Measurements from ENCODE around the gene USF2. TPM values are rescaled to one million over a fixed set of nuclear protein-coding genes. Genes with fewer than 3 reads are reported as not detected.

USF2 gene
- total RNA-seq, 1 experiment from 2014 or later: 123 TPM

DNA sequence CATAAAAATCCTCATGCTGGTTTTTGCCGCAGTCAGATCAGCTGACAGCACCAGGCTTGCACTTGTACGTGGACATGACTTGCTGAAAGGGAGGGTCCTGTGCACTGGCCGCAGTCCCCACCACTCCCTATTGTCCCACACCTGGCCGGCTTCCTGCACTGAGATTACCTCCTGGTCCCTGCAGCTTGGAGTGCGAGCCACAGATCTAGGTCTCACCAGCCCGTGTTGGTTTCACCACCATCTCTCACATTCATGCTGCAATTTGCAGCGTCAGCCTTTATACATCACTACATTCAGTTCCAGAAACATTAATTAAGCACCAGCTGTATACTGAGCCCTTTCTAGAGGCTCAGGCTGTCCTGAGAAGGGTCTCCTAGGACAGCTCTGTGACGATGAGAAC, 45.3 kb downstream of the USF2 start:
- Histone ChIP-seq H2BK12ac (ENCODE audit: insufficient read length, low read depth, low read length) (no peak overlapping the region), H3K23me2 (ENCODE audit: insufficient read length, low read depth, low read length, poor library complexity, severe bottlenecking) (no peaks in the 10 kb centered on the region), H4K91ac (ENCODE audit: insufficient read length, low read depth, low read length) (no peak overlapping the region), H3K9ac (ENCODE audit: extremely low read depth, insufficient read length, low read length) (no peak overlapping the region), H2AFZ (ENCODE audit: low read length) (no peak overlapping the region), H3K27me3 (ENCODE audit: insufficient read depth, low read length) (no peaks in the 10 kb centered on the region), H3K56ac (ENCODE audit: insufficient read length, low read depth, low read length) (no peak overlapping the region), H4K20me1 (ENCODE audit: control insufficient read depth, insufficient read depth, insufficient read length) (no peaks in the 10 kb centered on the region), H4K5ac (ENCODE audit: insufficient read length, low read depth, low read length) (no peak overlapping the region), H3K4me1 (ENCODE audit: insufficient read depth, low read length) (no peaks in the 10 kb centered on the region), H3K27ac (ENCODE audit: insufficient read length, low read depth, low read length) (no peak overlapping the region), H2BK5ac (ENCODE audit: insufficient read length, low read length) (no peak overlapping the region), H3K18ac (ENCODE audit: insufficient read length, low read depth, low read length) (no peak overlapping the region), H2BK120ac (ENCODE audit: low read depth, low read length, poor library complexity, severe bottlenecking) (no peak overlapping the region), H3K4ac (ENCODE audit: low read depth, low read length) (no peak overlapping the region), H4K8ac (replicated peaks; ENCODE audit: insufficient read length, low read depth, low read length) (no peak overlapping the region), H3T11ph (ENCODE audit: low read length) (no peak overlapping the region), H3K79me1 (ENCODE audit: insufficient read depth, low read depth, low read length, poor library complexity, severe bottlenecking) (no peaks in the 10 kb centered on the region), H2BK15ac (ENCODE audit: low read depth, low read length) (no peak overlapping the region), H3K9me3 (ENCODE audit: control insufficient read depth, low read depth, low read length) (no peaks in the 10 kb centered on the region), H2AK5ac (ENCODE audit: insufficient read length, low read length) (no peak overlapping the region), H2BK20ac (ENCODE audit: low read depth, low read length, poor library complexity, severe bottlenecking) (no peak overlapping the region), H3K14ac (ENCODE audit: insufficient read depth, low read length) (no peak overlapping the region), H3K23ac (ENCODE audit: insufficient read length, low read depth, low read length) (no peak overlapping the region), H3K79me2 (ENCODE audit: insufficient read depth, low read length) (no peaks in the 10 kb centered on the region), H3K4me2 (ENCODE audit: insufficient read depth, insufficient read length, low read length) (no peak overlapping the region)
- Mint-ChIP-seq H3K9me3 (no peaks in the 10 kb centered on the region), H3K4me3 (no peak overlapping the region), H3K27ac (no peak overlapping the region), H3K27me3 (ENCODE audit: low read depth) (no peaks in the 10 kb centered on the region; the same call in 1 of the 2 replicates), H3K36me3 (ENCODE audit: insufficient read depth in 1 of 3, low read depth in 3 of 3) (peaks cover 0 to 2% (median 0%) of the 10 kb centered on the region in 3 experiments; a peak in 1 of 7 replicates), H3K4me1 (no peaks in the 10 kb centered on the region)
- no peak for DNase-seq
- no peak for TF ChIP-seq CTCF (conservative IDR thresholded peaks at IDR 0.05)
- no CpG with 5 or more reads among the region's 8 CpGs for WGBS (ENCODE audit: extremely low coverage, insufficient read length, low lambda C conversion rate)
